HepG2 (cell line): ENCODE results near the gene PMEPA1. TPM values are rescaled to one million over a fixed set of nuclear protein-coding genes. Genes with fewer than 3 reads are reported as not detected.

Experiments used
- ATAC-seq: fragments of 200-7000 bp; cut with Tn5 transposase; 3 replicates; pipeline ENCODE4 v1.9.1; 2020; ENCODE audit warnings: mild to moderate bottlenecking, moderate library complexity
- BruUV-seq: library from RNA; stranded (reverse); fragments of 400-500 nt; replicated peaks from 2 replicates; lab custom pipeline; 2021; lab: Mats Ljungman, UMichigan
- CTCF ChIA-PET: fragments of 300-600 bp; formaldehyde crosslinking; extraction: SDS; loops from one replicate; lab custom pipeline; 2021; ENCODE audit warnings: low total read pairs, inconsistent platforms, low intra/inter-chr PET ratio; lab: Yijun Ruan, JAX
- POLR2A ChIA-PET: fragments of 350-600 bp; sonication (Branson Sonifier 250); formaldehyde crosslinking; loops from one replicate; lab custom pipeline; 2020; ENCODE audit warnings: antibody characterized with exemption, inconsistent platforms; lab: Yijun Ruan, JAX
- DNase-seq: peaks from one replicate; pipeline ENCODE4 v3.0.0-alpha.2; 2015; ENCODE audit warnings: low spot score
- FAIRE-seq: peaks from 3 replicates; lab custom pipeline; 2011; peaks lifted over from hg19 to GRCh38; lab: Jason Lieb, UNC
- H2AFZ ChIP-seq: one replicate; pipeline ENCODE4 v1.6.1; 2011; ENCODE audit warnings: low read length, inconsistent platforms
- H3K27ac ChIP-seq: fragments of 300-600 bp; 3 replicates; pipeline ENCODE4 v1.8.0; 2011; ENCODE audit warnings: mixed run types, mild to moderate bottlenecking, mixed read lengths, low read length, inconsistent platforms; ENCODE audit not compliant: insufficient read depth; ENCODE audit errors: extremely low read length
- H3K27me3 ChIP-seq, 2 experiments: fragments of 200-600 bp in 1 of 2; 2 replicates in 1 of 2; 3 replicates in 1 of 2; pipeline versions ENCODE4 v1.6.0 to v1.8.0; 2011; ENCODE audit warnings: low read length in 2 of 2, mild to moderate bottlenecking in 2 of 2, moderate library complexity in 2 of 2, inconsistent platforms in 1 of 2; ENCODE audit not compliant: insufficient read depth in 2 of 2, control insufficient read depth in 1 of 2
- H3K36me3 ChIP-seq, 2 experiments: fragments of 200-600 bp in 1 of 2; replicated peaks in 1 of 2; 2 replicates in 1 of 2; 3 replicates in 1 of 2; pipeline versions ENCODE4 v1.5.1 to v1.8.0; 2011; ENCODE audit warnings: low read length in 2 of 2, inconsistent platforms in 1 of 2; ENCODE audit not compliant: insufficient read depth in 2 of 2, control insufficient read depth in 1 of 2
- H3K4me1 ChIP-seq: 2 replicates; pipeline ENCODE4 v1.5.1; 2012; ENCODE audit warnings: low read length, inconsistent platforms; ENCODE audit not compliant: insufficient read depth
- H3K4me2 ChIP-seq: 2 replicates; pipeline ENCODE4 v1.6.0; 2011; ENCODE audit warnings: low read depth, low read length, inconsistent platforms
- H3K4me3 ChIP-seq, 3 experiments: fragments of 200-600 bp in 1 of 3; sonication (generic), shearing (Covaris generic) in 1 of 3; replicated peaks in 1 of 3; 2 replicates each; pipeline ENCODE4 v1.5.1; 2011 to 2016; ENCODE audit warnings: low read length in 3 of 3, inconsistent platforms in 2 of 3, low read depth in 2 of 3, mild to moderate bottlenecking in 2 of 3, control low read depth in 1 of 3, mixed read lengths in 1 of 3; ENCODE audit not compliant: insufficient read depth in 1 of 3
- H3K79me2 ChIP-seq: one replicate; pipeline ENCODE4 v1.6.1; 2011; ENCODE audit warnings: low read length, inconsistent platforms; ENCODE audit not compliant: insufficient read depth
- H3K9ac ChIP-seq: 2 replicates; pipeline ENCODE4 v1.6.0; 2011; ENCODE audit warnings: mild to moderate bottlenecking, low read depth, low read length, inconsistent platforms; ENCODE audit not compliant: insufficient read depth
- H3K9me3 ChIP-seq: 2 replicates; pipeline ENCODE4 v1.5.1; 2012; ENCODE audit warnings: mild to moderate bottlenecking, low read length
- H4K20me1 ChIP-seq: 2 replicates; pipeline ENCODE4 v1.6.0; 2011; ENCODE audit warnings: inconsistent platforms, mild to moderate bottlenecking, low read length, moderate library complexity; ENCODE audit not compliant: insufficient read depth
- BHLHE40 ChIP-seq: IDR thresholded peaks from 2 replicates; pipeline ENCODE4 v1.6.1; 2011; ENCODE audit warnings: low read length, improper control_type of control experiment
- ELK4 ChIP-seq: sonication (generic); formaldehyde crosslinking; IDR thresholded peaks from 2 replicates; pipeline ENCODE4 v1.9.0; 2021; ENCODE audit warnings: missing genetic modification reagents, borderline replicate concordance
- ZNF142 ChIP-seq: sonication (generic); formaldehyde crosslinking; IDR thresholded peaks from 2 replicates; pipeline ENCODE4 v1.4.0; 2020; ENCODE audit warnings: missing genetic modification reagents
- WGBS: methylation state at CpG from one replicate; pipeline ENCODE4 v1.1.6; 2017; ENCODE audit warnings: low lambda C conversion rate; 5-methylcytosine and 5-hydroxymethylcytosine counted together
- in situ Hi-C: cut with HindIII; loops from 2 replicates; pipeline ENCODE4 v1.10.0; 2017; ENCODE audit warnings: low pct_unique_long_range_greater_than_20kb; ENCODE audit not compliant: extremely low pct_ligation_motif_present
- intact Hi-C: fragments of 100-400 bp; cut with micrococcal nuclease; formaldehyde crosslinking; loops from one replicate; pipeline ENCODE4 v1.10.0; 2022; ENCODE audit not compliant: unreplicated experiment
- polyA plus RNA-seq, 8 experiments: library from polyadenylated mRNA; depleted of rRNA in 3 of 8; stranded (reverse) in 7 of 8; unstranded in 1 of 8; fragments of >200 nt; fragmentation: Illumina TruSeq in 4 of 8; extraction: Trizol in 4 of 8; gene quantifications; 2 replicates each; pipeline versions ENCODE4 v1.2.1 to v1.2.3, GENCODE V29; 2011 to 2016; ENCODE audit warnings: low read depth in 4 of 8, missing spikeins in 1 of 8, mixed read lengths in 1 of 8; ENCODE audit not compliant: insufficient read depth in 1 of 8
- total RNA-seq, 5 experiments: library from RNA; depleted of rRNA; stranded (reverse); fragments of >200 nt; fragmentation: Illumina TruSeq; extraction: Trizol; gene quantifications; 2 replicates each; pipeline ENCODE4 v1.2.3, GENCODE V29; 2016; ENCODE audit warnings: low read depth in 1 of 5

PMEPA1 gene
- total and polyA plus RNA-seq, 2 of the 13 experiments (the other 11 are each of a cell fraction or from before 2014, with no cell fraction given) = not detected

- peaks cover 30 to 99% of the 10 kb centered on the region in 2 experiments for H3K27me3 ChIP-seq
- no peaks in the 10 kb centered on the region for H3K9me3 ChIP-seq
- H3K4me1 ChIP-seq = peaks cover 13% of the 10 kb centered on the region
- H3K36me3 ChIP-seq = no peaks in the 10 kb centered on the region
- H3K9ac ChIP-seq = no peak overlapping the region
- TF ChIP-seq ELK4 (0 out of 2 replicates have a peak, but pooled peaks have one; percentile 42), BHLHE40 (0 out of 2 replicates have a peak, but pooled peaks have one; percentile 10), ZNF142 (CRISPR knock-in tag) (no peak)
- no peak for DNase-seq
- intact Hi-C loops (no loop called here), in situ Hi-C loops (loop anchor here (5.0 kb wide), 1 partner anchor 428 kb away; no protein-coding TSS in a partner anchor)
- no peak for ATAC-seq
- no peak overlapping the region for H3K4me2 ChIP-seq
- no peak overlapping the region for H2AFZ ChIP-seq
- no peak for FAIRE-seq
- 13% methylated on average over 23 of the region's 24 CpGs for WGBS
- CTCF ChIA-PET = no interaction called here
- BruUV-seq = no TSS peak
- H3K4me3 ChIP-seq = no peak overlapping the region
- H3K27ac ChIP-seq = no peak overlapping the region
- POLR2A ChIA-PET = no interaction called here
- H4K20me1 ChIP-seq = no peaks in the 10 kb centered on the region; the same call in 1 of the 2 replicates
- no peaks in the 10 kb centered on the region for H3K79me2 ChIP-seq
Observed at GRCh38 chr20:57659517-57660180, 50.2 kb downstream of the PMEPA1 start.
